Measurements from ENCODE around the gene MCTP1.

Gene MCTP1

DNA sequence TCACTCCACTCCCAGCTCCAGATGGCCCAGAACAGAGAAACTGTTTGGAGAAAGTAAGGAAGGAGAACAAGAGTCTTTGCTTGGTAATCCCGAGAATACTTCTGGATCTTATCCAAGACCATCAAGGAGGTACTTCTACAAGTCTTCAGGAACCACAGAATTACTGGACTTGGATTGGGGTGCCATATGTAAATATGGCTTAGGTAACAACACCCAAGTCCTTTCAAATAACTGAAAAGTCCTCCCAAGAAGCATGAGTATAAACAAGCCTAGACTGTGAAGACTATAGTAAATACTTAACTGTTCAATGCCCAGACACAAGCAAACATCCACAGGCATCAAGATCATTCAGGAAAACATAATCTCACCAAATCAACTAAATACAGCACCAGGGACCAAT is 170.0 kb downstream of the MCTP1 start:
- DNase-seq (ENCODE audit: low spot score), result no peak

DNA sequence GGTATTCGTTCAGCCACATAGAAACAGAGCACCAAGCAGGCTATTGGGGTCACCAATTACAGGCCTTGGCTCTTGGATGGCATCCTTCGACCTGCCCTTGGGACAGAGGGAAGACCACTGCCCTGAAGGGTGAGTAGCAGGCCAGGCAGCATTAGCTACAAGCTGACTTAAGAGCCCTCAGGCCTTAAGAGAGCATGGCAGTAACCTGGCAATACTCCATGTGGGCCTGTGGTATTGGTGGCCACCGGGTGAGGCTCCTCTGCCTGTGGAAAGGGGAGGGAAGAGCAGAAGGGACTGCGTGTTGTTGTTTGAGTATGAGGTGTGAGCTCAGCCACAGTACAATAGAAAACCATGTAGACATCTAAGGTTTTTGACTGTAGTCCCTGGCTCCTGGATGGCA is 170.6 kb downstream of the MCTP1 start:
- DNase-seq (ENCODE audit: low spot score), result no peak

- no peak for DNase-seq (ENCODE audit: low spot score)
Measured at GRCh38 chr5:95113489-95113888, 171.4 kb downstream of the MCTP1 start.

- no peak for DNase-seq (ENCODE audit: low spot score)
Measured at GRCh38 chr5:95111141-95111540, 173.8 kb downstream of the MCTP1 start.

GRCh38 chr5:95110118-95110517 is 174.8 kb downstream of the MCTP1 start:
- no peak for DNase-seq (ENCODE audit: low spot score)

DNA sequence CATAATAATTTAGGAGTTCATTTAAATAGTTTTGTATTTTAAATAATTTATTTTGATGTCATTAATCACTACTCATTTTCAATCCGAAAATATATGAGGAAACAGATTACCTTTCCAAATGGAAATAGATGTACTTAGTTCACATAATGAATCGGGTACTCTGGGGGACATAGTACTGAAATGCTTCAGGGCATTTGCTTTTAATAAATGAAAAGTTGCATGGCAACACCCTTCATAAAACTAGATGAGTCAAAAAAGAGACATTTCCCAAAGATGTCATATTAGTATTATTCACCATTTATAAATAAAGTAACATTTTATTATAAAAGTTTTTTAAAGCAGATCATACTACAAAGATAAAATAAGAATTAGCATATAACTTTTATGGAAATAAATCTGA is 177.8 kb downstream of the MCTP1 start:
- no peak for DNase-seq (ENCODE audit: low spot score)

- DNase-seq (ENCODE audit: low spot score), result no peak
Measured at GRCh38 chr5:95105638-95106037, 179.3 kb downstream of the MCTP1 start.

DNA sequence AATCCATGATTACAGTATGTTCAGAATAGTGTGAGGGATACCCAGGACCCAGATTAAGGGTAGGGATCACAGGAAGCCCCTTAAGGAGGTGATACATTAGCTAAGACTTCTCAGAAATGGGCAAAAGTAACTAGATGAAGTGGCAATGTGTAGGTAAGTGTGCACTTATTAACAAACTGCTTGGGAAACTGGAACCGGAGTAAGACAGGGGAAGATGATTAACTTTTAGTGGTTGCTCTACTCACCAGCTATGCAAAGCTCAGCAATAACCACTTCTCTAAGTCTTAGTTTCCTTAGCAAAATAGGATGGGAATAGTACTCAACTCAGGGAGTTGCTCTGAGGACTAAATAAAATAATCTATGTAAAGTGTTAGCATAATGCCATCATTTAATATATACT is 182.2 kb downstream of the MCTP1 start:
- DNase-seq (ENCODE audit: low spot score), result no peak

DNA sequence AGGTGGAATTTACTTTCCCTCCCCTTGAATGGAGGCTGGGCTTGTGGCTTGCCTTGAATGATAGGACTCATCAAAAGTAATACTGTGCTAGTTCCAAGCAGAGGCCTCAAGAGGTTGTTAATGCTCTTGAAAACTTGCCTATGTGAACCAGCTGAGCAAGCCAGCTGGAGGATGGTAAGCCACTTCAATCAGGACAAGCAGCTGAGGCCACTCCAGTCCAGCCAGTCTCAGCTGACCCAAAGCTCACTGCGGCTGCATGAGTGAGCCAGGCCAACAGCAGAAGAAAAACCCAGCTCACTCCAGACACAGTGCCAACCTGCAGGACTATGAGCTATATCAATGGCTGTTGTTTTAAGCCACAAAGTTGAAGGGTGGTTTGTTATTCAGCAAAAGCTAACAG is 182.8 kb downstream of the MCTP1 start:
- no peak for DNase-seq (ENCODE audit: low spot score)

- no peak for DNase-seq (ENCODE audit: low spot score)
Measured at GRCh38 chr5:95100551-95100950, 184.3 kb downstream of the MCTP1 start.

GRCh38 chr5:95098012-95098411 is 186.9 kb downstream of the MCTP1 start:
- DNase-seq (ENCODE audit: low spot score), result no peak

- DNase-seq (ENCODE audit: low spot score), result no peak
Measured at GRCh38 chr5:95093211-95093610, 191.7 kb downstream of the MCTP1 start.

DNA sequence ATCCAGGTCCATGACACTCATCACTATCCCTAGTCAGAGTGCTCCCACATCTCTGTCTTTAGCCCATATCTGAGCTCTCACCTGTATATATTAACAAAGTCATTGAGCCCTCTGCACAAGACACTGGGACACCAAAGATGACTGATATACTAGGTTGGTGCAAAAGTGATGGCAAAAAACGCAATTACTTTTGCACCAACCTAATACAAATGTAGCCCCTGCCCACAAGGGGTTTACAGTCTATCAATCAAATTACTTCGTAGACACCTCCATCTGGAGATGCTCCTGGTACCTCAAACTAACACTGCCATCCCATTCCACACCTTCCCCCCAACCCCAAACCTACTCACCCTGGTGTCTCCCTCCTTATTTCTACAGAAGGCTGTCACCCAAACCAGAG is 194.1 kb downstream of the MCTP1 start:
- no peak for DNase-seq (ENCODE audit: low spot score)

DNA sequence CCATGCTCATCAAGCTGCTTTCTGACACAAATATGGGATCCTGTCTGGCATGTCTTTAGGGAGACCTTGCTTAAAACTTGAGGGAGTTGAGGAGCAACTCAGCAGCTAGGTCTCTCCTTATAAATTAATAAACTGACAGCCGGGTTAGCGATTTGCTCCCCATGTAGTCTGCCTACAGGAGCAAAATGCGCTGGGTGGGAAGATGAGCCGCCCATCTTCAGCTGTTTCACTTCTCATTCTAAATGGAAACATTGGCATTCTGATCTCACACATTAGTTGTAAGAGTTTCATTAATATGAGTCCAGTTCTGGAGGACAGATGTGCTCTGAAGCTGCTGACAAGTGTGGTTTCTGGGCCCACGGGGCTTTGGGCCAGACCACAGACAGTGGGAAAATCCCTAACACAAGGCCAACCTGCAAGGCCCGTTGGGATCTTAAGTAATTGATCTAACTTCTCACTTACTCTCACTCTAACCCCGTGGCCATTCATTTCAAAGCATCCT is 197.0 kb downstream of the MCTP1 start:
- DNase-seq (ENCODE audit: low spot score), result peak; percentile 7

DNA sequence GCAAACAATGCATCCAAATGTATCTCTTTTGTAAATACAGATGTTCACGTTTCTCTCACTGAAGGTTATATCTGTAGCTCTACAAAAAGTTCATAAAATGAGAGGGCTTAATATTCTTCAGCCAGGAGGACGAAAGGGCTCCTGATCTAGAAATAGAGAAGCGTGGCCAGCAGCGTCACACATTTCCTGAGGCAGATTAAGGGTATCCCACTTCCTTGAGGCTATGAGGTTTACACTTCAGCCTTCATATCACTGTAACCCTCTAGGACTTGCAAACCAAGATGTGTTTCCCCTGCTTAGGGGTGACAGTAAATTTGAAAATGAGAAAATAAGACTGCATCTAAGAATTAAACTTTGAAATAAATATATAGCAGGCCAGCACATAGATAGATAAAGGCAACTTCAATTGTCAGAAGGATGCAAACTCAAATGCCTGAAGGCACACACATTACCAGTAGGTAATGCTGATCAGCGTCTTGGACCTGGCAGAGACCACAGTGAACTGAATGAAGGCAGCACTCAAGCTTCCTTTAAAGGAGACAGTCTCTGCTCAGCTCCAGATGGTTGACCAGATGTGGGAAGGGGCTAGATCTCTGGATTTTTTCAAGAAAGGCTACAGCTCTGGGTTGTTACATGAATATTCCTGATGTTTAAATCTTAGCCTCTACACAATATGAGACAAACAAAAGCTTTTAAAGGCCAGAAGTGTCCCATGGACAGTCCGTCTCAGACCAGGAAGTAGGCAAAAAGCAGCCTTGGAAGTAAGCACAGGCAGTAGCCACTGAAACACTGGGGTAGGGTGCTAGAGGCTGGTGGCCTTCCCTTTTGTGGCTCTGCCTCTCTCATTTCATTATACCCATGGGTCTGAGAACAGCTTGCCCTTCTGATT is 197.7 kb downstream of the MCTP1 start:
- no peak for DNase-seq (ENCODE audit: low spot score)

DNA sequence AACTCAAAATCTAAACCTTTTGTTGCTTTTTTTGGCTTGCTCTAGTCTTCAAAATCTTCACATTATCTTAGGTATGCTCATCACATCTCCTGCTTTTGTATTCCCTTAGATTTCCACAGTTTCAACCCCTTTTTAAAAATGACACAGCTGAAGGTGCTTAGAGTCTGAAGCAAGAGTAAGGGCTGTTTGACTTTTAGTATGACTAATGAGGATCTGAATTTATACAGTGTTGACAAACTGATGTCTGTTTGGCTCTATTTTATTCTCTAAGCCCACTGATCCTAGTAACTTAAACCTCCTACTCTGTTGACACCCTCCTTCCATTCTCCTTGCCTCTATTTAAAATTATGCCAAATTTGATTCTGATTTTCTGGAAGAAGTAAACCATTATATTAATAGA is 200.1 kb downstream of the MCTP1 start:
- DNase-seq (ENCODE audit: low spot score), result no peak

DNA sequence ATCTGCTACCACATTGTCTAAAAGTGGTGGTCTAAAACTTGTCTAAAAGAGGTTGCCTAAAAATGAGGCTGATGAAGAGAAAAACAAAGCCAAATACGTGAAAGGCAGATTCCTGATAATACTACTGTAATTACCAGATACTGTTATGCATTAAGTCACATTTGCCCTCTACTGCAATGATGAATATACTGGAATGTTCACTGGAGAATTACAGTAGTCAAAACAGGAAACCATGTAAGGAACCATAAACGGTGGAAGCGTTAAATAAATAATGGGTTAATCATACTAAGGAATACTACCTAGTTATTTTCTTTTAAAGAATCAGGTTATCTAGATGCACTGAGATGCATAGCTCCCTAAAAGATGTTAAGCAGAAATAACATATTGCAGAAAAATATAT is 201.3 kb downstream of the MCTP1 start:
- DNase-seq (ENCODE audit: low spot score), result no peak

GRCh38 chr5:95081982-95082381 is 202.9 kb downstream of the MCTP1 start:
- no peak for DNase-seq (ENCODE audit: low spot score)

- peak; percentile 29 for DNase-seq (ENCODE audit: low spot score)
Measured at GRCh38 chr5:95081500-95081960, 203.4 kb downstream of the MCTP1 start.

DNA sequence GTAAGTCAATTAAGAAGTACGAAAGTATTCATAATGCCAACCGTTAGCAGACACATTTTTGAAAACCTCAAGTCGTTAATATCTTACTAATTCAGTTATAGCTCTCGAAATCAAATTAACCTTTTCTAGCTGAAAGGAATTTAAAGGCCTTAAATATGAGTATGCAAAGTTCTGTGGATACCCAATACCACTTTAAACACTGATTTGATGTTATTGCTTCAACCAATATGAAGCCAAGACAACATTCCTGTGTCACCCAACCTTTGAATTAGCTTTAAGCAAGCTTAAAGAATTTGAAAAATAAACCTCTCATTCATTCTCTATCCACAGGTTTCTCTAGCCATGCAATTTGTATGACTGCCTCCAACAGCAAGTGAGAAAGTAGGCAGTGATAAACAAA is 204.5 kb downstream of the MCTP1 start:
- DNase-seq (ENCODE audit: low spot score), result no peak

- DNase-seq (ENCODE audit: low spot score), result no peak
Measured at GRCh38 chr5:95080030-95080429, 204.9 kb downstream of the MCTP1 start.

- DNase-seq (ENCODE audit: low spot score), result no peak
Measured at GRCh38 chr5:95078868-95079267, 206.0 kb downstream of the MCTP1 start.

DNA sequence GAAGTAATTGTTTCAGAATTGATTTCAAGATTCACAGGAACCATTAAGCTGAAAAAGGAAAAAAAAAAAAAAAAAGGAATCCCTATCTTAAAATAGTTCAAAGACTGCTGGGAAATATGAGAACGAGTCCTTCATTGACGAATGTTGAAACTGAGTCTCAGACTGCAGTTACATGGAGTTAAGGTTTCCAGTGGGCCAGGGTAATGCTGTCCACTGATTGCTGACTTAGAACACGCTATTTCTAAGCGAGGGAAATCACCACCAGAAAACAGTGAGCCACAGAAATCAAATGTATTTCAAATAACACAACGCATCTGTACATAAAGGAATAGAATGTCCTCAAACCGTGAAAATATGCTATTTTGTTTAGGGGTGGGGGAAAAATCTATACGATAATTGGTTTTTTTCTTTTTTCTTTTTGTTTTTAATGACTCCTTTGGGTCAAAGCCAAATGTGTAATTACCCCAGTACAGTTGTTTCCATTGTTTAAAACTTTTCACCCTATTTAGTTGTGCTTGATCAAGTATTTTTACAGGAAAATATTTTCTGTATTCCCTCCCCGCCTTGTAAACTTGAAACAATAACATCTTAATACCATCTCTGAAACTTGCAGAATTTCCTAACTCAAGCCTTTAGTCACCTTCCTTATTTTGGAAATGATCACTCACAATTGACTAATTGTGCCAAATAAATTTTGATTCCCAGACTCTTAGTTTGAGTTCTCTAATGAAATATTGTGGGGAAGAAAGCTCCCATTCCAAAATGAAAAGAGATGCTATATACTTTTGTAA is 208.3 kb downstream of the MCTP1 start:
- DNase-seq (ENCODE audit: low spot score), result no peak
